Body of pancreas (tissue), 4 donors: ENCODE data around the gene ZBED6.

Experiments used
- POLR2A ChIP-seq, 3 donors: fragments of 450-650 bp; IDR thresholded peaks; one replicate each; pipeline ENCODE4 v1.6.1; 2016; ENCODE audit warnings: antibody characterized with exemption in 3 of 3, mild to moderate bottlenecking in 2 of 3
- TF ChIP-seq, protein P1 (sequence below), 7 experiments: fragments of 450-650 bp in 4 of 7; fragments of 200-600 bp in 3 of 7; sonication (generic) in 3 of 7; IDR thresholded peaks; one replicate each; pipeline ENCODE4 v1.5.1; 2016 to 2019; ENCODE audit warnings: antibody characterized with exemption in 7 of 7

- TF ChIP-seq, protein P1, sequence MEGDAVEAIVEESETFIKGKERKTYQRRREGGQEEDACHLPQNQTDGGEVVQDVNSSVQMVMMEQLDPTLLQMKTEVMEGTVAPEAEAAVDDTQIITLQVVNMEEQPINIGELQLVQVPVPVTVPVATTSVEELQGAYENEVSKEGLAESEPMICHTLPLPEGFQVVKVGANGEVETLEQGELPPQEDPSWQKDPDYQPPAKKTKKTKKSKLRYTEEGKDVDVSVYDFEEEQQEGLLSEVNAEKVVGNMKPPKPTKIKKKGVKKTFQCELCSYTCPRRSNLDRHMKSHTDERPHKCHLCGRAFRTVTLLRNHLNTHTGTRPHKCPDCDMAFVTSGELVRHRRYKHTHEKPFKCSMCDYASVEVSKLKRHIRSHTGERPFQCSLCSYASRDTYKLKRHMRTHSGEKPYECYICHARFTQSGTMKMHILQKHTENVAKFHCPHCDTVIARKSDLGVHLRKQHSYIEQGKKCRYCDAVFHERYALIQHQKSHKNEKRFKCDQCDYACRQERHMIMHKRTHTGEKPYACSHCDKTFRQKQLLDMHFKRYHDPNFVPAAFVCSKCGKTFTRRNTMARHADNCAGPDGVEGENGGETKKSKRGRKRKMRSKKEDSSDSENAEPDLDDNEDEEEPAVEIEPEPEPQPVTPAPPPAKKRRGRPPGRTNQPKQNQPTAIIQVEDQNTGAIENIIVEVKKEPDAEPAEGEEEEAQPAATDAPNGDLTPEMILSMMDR (IDR thresholded peaks at IDR 0.05), result no peak
- TF ChIP-seq POLR2A (IDR thresholded peaks at IDR 0.05), result no peak
Measured at GRCh38 chr1:203792486-203792885, 2.9 kb upstream of the ZBED6 start.
